Heart right ventricle (tissue), 16 donors: ENCODE data around the gene ARPP21. TPM values are rescaled to one million over a fixed set of nuclear protein-coding genes. Genes with fewer than 3 reads are reported as not detected.

Experiments
- ATAC-seq, 8 donors: fragments of 200-7000 bp; cut with Tn5 transposase; one replicate each; pipeline ENCODE4 v1.9.1; 2020; ENCODE audit warnings: mild to moderate bottlenecking in 8 of 8, moderate library complexity in 8 of 8, moderate number of reproducible peaks in 1 of 8
- DNase-seq, 2 donors: peaks; one replicate each; pipeline ENCODE4 v3.0.0-alpha.2; 2020
- H3K27ac ChIP-seq, 10 donors: fragments of 200-600 bp; sonication (generic) in 2 of 10; one replicate each; pipeline versions ENCODE4 v1.5.0 to v1.8.0; 2020 to 2022; ENCODE audit warnings: mild to moderate bottlenecking in 3 of 10
- H3K27me3 ChIP-seq, 7 donors: fragments of 200-600 bp; one replicate each; pipeline ENCODE4 v1.8.0; 2021 to 2022; ENCODE audit warnings: mild to moderate bottlenecking in 2 of 7
- H3K36me3 ChIP-seq, 9 donors: fragments of 200-600 bp; sonication (generic) in 1 of 9; one replicate each; pipeline versions ENCODE4 v1.5.0 to v1.8.0; 2020 to 2022; ENCODE audit warnings: mild to moderate bottlenecking in 2 of 9
- H3K4me1 ChIP-seq, 9 donors: fragments of 200-600 bp; sonication (generic) in 1 of 9; one replicate each; pipeline versions ENCODE4 v1.5.0 to v1.8.0; 2020 to 2022; ENCODE audit warnings: mild to moderate bottlenecking in 4 of 9
- H3K4me3 ChIP-seq, 10 donors: fragments of 200-600 bp; sonication (generic) in 2 of 10; one replicate each; pipeline versions ENCODE4 v1.5.0 to v1.8.0; 2020 to 2022; ENCODE audit warnings: mild to moderate bottlenecking in 7 of 10, moderate library complexity in 2 of 10
- H3K9me3 ChIP-seq, 11 donors: fragments of 200-600 bp in 10 of 11; sonication (generic) in 2 of 11; one replicate each; pipeline versions ENCODE4 v1.5.0 to v1.8.0; 2013 to 2022; ENCODE audit warnings: mild to moderate bottlenecking in 2 of 11, control low read depth in 1 of 11, moderate library complexity in 1 of 11
- WGBS, 2 donors: extraction: QIAGEN DNeasy Blood & Tissue Kit; methylation state at CpG; one replicate each; pipeline ENCODE4 v1.1.7; 2013; ENCODE audit warnings: inconsistent platforms in 1 of 2; 5-methylcytosine and 5-hydroxymethylcytosine counted together
- intact Hi-C, 10 donors: fragments of 100-400 bp; cut with DNase I; formaldehyde crosslinking; loops; one replicate each; pipeline versions ENCODE4 v1.11.1 to v1.14.2; 2022
- polyA plus RNA-seq, 2 donors: library from polyadenylated mRNA; stranded (reverse); fragments of 200-250 nt; gene quantifications; one replicate each; pipeline ENCODE4 v1.2.3, GENCODE V29; 2013
- total RNA-seq, 10 donors: library from RNA; stranded (reverse); fragmentation: NEBNext Ultra II Directional in 3 of 10; extraction: Animal tissue kit (Norgen Biotek cat#: 25700) in 3 of 10; gene quantifications; one replicate each; pipeline versions ENCODE4 v1.2.1 to v1.2.4, GENCODE V29; 2021 to 2023
- TF ChIP-seq, protein P1 (sequence below), 9 donors: fragments of 200-600 bp; sonication (generic) in 2 of 9; IDR thresholded peaks; one replicate each; pipeline versions ENCODE4 v1.5.0 to v1.8.0; 2021 to 2022; ENCODE audit warnings: antibody characterized with exemption in 9 of 9, mild to moderate bottlenecking in 5 of 9, moderate library complexity in 1 of 9
- donor health status: Arrhythmogenic right ventricular cardiomyopathy.
- donor health status: ischemic (EF 13 %, LVEDD 7.1; RV severe dilation, severe dysfunction).
- donor health status: healthy with polysubstance abuse.
- donor health status: DM: no; HTN: yes; CAD: no.
- donor health status: DM: no; HTN: no; CAD: no.
- donor health status: ischemic (EF 25% LVEDD 6.9; RV normal size, moderate dysfunction).
- donor health status: ischemic (EF 25% LVEDD 5.7; RV mildly dilated, moderate dysfunction).
- donor health status: healthy.
- donor health status: DM: yes; HTN: yes; CAD: no.
- donor health status: Ischemic cardiomyopathy.
- donor health status: ischemic (EF 35%, LVEDD 5.7; RV mildly dilated, moderate dysfunction).
- donor health status: nonischemic (EF 11% LVEDD 7.7; RV severe dilation, severe dysfunction).
- donor health status: DM: yes; HTN: yes; CAD: no.
- donor health status: PGD.
- donor health status: ischemic (EF 29% LVEDD 5.4; RV normal size, mild dysfunction).
- donor health status: nonischemic (EF 23%, LVEDD 6.1; RV moderate dilation, normal function).

The ARPP21 gene
- total and polyA plus RNA-seq, 12 donors, result 0.06 TPM; not detected in 11

GRCh38 chr3:35648347-35648746 lies 9.0 kb downstream of the ARPP21 start:
- no peak overlapping the region for H3K4me3 ChIP-seq
- intact Hi-C loops, result no loop called here
- no peaks in the 10 kb centered on the region for H3K4me1 ChIP-seq
- no peak overlapping the region for H3K27ac ChIP-seq
- DNase-seq, result no peak
- 75 to 78% methylated on average over 2 of the region's 2 CpGs for WGBS, 2 donors
- H3K9me3 ChIP-seq, result no peaks in the 10 kb centered on the region
- ATAC-seq, result no peak
- TF ChIP-seq, protein P1, sequence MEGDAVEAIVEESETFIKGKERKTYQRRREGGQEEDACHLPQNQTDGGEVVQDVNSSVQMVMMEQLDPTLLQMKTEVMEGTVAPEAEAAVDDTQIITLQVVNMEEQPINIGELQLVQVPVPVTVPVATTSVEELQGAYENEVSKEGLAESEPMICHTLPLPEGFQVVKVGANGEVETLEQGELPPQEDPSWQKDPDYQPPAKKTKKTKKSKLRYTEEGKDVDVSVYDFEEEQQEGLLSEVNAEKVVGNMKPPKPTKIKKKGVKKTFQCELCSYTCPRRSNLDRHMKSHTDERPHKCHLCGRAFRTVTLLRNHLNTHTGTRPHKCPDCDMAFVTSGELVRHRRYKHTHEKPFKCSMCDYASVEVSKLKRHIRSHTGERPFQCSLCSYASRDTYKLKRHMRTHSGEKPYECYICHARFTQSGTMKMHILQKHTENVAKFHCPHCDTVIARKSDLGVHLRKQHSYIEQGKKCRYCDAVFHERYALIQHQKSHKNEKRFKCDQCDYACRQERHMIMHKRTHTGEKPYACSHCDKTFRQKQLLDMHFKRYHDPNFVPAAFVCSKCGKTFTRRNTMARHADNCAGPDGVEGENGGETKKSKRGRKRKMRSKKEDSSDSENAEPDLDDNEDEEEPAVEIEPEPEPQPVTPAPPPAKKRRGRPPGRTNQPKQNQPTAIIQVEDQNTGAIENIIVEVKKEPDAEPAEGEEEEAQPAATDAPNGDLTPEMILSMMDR (IDR thresholded peaks at IDR 0.05), result no peak
- H3K36me3 ChIP-seq, result no peaks in the 10 kb centered on the region
- H3K27me3 ChIP-seq, result peaks cover 0 to 9% (median 0%) of the 10 kb centered on the region in 7 donors

GRCh38 chr3:35649405-35649804 lies 10.1 kb downstream of the ARPP21 start:
- TF ChIP-seq, protein P1 (IDR thresholded peaks at IDR 0.05), result no peak
- intact Hi-C loops, result no loop called here

GRCh38 chr3:35651426-35651825 lies 12.1 kb downstream of the ARPP21 start:
- H3K27me3 ChIP-seq, result no peaks in the 10 kb centered on the region
- 76 to 90% methylated on average over 1 of the region's 1 CpG for WGBS, 2 donors
- DNase-seq (no peak), ATAC-seq (no peak)
- TF ChIP-seq, protein P1 (IDR thresholded peaks at IDR 0.05), result no peak
- H3K9me3 ChIP-seq, result no peaks in the 10 kb centered on the region
- intact Hi-C loops, result no loop called here
- no peak overlapping the region for H3K27ac ChIP-seq
- no peaks in the 10 kb centered on the region for H3K36me3 ChIP-seq
- H3K4me1 ChIP-seq, result no peaks in the 10 kb centered on the region
- H3K4me3 ChIP-seq, result no peak overlapping the region

More at GRCh38 chr3:35649405-35649804, 10.1 kb downstream of the ARPP21 start:
- H3K36me3 ChIP-seq, result no peaks in the 10 kb centered on the region
- no peak overlapping the region for H3K27ac ChIP-seq
- ATAC-seq, result no peak
- 73 to 77% methylated on average over 2 of the region's 2 CpGs for WGBS, 2 donors
- peaks cover 0 to 3% (median 0%) of the 10 kb centered on the region in 7 donors for H3K27me3 ChIP-seq
- H3K4me3 ChIP-seq, result no peak overlapping the region
- DNase-seq, result no peak
- H3K4me1 ChIP-seq, result no peaks in the 10 kb centered on the region
- no peaks in the 10 kb centered on the region for H3K9me3 ChIP-seq

DNA sequence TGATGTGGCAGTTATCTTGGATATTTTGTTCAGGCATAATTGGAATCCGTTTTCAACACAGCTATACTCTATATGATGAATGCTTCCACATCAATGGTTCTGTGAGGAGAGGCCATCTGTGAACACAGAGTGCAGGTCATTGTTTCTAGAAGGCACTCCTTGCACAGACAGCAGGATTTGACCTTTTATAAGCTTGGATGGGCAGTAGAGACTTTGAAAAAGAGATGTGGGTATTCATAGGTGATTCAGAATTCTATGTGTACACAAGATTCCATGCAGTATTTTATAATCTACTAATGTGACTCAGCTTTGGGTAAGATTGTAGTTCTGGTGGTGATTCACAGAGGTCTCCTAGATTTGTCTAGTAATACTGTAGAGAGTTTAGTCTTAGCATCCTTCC lies 12.5 kb downstream of the ARPP21 start:
- TF ChIP-seq, protein P1 (IDR thresholded peaks at IDR 0.05), result no peak
- DNase-seq (no peak), ATAC-seq (no peak)
- intact Hi-C loops, result no loop called here
- WGBS, 2 donors, result 50 to 56% methylated on average over 1 of the region's 1 CpG
- no peak overlapping the region for H3K27ac ChIP-seq
- H3K9me3 ChIP-seq, result no peaks in the 10 kb centered on the region
- H3K27me3 ChIP-seq, result no peaks in the 10 kb centered on the region
- H3K4me3 ChIP-seq, result no peak overlapping the region
- H3K4me1 ChIP-seq, result no peaks in the 10 kb centered on the region
- H3K36me3 ChIP-seq, result no peaks in the 10 kb centered on the region
